Epithelial cell of esophagus (primary cell): Measurements from ENCODE around the gene SLC38A1.
"Not testable (repeated sequence)": the region's sequence is repeated elsewhere in the genome, so short reads cannot be mapped to it uniquely, and the experiment has no call there.

Experiments used
- DNase-seq: peaks from one replicate; pipeline ENCODE4 v3.0.0; 2010; ENCODE audit warnings: low read depth
- H3K4me3 ChIP-seq: 2 replicates; pipeline ENCODE4 v1.5.1; 2011; ENCODE audit warnings: mild to moderate bottlenecking, low read length, control low read depth
- TF ChIP-seq, protein P1 (sequence below): IDR thresholded peaks from 2 replicates; pipeline ENCODE4 v1.5.1; 2011; ENCODE audit warnings: low read depth, mild to moderate bottlenecking, low read length, control low read depth, inconsistent platforms; ENCODE audit not compliant: insufficient read depth; ENCODE audit errors: missing control alignments

The SLC38A1 gene

DNA sequence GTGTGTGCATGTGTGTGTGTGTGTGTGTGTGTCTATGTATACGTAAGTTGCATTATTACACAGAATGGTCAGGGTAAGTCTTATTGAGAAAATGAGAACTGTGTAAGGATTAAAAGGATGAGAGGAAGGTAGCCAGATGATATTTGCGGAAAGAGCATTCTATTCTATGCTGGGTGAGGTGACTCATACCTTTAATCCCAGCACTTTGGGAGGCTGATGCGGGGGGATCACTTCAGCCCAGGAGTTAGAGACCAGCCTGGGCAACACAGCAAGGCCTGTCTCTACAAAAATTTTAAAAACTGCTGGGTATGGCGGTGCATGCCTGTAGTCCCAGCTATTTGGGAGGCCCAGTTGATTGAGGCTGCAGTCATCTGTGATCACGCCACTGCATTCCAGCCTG is 103.7 kb downstream of the SLC38A1 start:
- DNase-seq, result no peak
- TF ChIP-seq, protein P1, sequence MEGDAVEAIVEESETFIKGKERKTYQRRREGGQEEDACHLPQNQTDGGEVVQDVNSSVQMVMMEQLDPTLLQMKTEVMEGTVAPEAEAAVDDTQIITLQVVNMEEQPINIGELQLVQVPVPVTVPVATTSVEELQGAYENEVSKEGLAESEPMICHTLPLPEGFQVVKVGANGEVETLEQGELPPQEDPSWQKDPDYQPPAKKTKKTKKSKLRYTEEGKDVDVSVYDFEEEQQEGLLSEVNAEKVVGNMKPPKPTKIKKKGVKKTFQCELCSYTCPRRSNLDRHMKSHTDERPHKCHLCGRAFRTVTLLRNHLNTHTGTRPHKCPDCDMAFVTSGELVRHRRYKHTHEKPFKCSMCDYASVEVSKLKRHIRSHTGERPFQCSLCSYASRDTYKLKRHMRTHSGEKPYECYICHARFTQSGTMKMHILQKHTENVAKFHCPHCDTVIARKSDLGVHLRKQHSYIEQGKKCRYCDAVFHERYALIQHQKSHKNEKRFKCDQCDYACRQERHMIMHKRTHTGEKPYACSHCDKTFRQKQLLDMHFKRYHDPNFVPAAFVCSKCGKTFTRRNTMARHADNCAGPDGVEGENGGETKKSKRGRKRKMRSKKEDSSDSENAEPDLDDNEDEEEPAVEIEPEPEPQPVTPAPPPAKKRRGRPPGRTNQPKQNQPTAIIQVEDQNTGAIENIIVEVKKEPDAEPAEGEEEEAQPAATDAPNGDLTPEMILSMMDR, result no peak
- no peak overlapping the region for H3K4me3 ChIP-seq

DNA sequence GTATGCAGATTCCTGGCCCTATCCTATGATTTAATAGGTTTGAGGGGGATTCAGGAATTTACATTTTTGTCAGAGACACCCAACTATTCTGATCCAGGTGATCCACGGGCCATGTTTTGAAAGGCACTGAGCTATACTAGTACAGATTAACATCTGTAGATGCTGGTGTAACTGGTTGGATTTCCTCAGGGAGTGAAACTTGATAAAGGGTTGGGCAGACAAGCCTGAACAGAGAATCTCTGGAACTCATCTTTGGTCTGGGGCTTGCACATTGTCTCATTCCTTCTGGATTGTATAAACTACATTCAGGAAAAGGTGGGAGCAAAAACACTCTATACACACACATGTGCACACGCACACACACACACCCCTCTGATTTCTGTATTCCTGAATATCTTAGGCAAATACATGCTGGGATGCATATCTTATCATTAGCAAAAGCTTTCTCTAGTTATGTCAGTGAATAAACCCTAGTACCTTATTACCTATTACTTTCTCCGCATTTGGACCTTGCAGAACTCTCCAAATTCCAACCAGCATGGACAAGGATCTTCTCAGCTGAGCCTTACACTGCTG is 104.6 kb downstream of the SLC38A1 start:
- TF ChIP-seq, protein P1, result no peak
- no peak overlapping the region for H3K4me3 ChIP-seq
- DNase-seq, result peak; percentile 94

DNA sequence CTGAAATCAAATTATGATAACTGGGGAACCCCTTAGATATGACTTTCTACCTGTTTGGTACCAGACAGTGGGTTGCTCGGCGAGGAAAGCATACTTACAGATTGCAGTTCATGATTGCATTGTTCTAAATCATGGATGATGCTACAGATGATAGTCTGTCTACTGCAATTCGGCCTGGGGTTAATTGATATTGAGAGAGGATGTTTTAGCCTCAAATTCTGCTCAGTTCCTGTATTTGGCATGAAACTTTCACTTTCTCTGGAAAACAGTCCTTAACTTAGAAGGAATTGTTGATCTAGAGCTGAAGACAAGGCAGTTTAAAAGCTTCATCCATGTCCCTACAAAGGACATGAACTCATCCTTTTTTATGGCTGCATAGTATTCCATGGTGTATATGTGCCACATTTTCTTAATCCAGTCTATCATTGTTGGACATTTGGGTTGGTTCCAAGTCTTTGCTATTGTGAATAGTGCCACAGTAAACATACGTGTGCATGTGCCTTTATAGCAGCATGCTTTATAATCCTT is 106.2 kb downstream of the SLC38A1 start:
- not testable (repeated sequence) for H3K4me3 ChIP-seq

DNA sequence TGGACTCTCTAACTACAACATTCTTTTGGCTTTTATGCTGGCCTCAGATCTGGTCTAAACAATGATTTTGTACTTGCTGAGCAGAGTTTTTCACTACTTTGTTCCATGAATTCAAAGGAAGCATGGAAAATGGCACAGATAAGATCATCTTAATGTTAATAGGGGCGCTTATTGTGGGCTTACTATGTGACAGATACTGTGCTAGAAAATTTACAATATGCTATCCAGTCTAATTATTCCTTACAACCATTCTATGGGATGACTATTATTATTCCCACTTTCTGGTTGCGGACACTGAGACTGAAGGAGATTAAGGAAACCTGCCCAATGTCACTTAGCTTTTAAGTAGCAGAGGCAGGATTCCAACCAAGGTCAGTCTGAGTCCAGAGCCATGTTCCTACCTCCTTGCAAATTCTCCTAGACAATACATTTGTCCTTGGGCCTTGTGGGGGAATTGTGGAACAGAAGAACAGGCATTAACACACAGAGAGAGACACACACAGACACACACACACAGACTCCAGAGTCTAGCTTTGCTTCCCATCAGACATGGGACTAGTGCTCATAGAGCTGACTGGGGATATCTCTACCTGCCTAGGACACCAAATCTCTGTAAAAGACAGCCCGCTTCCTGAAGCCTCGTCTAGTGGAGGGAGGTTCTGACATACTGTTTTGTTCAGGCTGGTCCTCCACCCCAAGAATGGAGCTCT is 107.7 kb downstream of the SLC38A1 start:
- H3K4me3 ChIP-seq, result no peak overlapping the region
- DNase-seq, result no peak
- TF ChIP-seq, protein P1, result no peak

More for the DNA sequence above, 106.2 kb downstream of the SLC38A1 start:
- DNase-seq, result not testable (repeated sequence)

DNA sequence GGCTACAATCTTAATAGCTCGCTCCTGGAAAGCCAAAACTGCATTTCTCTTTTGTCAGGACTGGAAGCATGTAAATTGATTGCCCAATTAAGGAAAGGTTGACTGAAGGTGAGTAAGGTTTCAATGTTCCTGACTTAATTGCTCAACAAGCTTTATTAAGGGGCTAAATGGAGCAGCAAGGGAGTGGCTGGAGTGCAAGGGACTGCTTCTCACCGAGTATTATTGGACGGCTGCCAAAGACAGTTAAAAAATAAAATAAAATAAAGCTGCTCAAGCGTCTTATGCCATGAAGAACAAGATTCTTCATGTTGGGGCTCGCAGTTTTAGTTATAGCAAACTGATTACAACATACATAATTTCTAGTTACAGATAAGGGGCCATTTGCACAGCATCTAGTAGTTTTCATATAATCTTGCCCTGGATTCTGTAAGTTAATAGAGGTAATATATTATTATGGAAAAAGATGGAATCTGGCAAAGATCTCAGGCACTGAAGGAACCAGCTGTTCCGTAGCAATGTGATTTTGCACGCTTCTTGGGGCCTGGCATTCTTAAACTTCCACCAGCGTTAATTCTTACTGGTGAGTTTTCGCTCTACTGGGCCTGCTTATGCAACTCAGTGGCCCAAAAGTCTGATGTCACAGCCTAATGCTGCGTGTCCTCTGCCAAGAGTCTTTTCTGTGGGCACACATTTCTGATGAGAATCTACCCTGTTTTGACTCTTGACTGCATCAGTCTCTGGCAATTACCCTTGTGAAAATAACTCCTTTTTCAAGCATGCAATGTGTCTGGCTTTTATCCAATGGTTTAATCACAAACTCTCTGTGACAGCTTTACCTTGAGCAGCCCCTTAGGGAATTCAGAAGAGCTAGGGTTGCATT is 108.5 kb downstream of the SLC38A1 start:
- TF ChIP-seq, protein P1, result no peak
- DNase-seq, result peak; percentile 98
- no peak overlapping the region for H3K4me3 ChIP-seq

DNA sequence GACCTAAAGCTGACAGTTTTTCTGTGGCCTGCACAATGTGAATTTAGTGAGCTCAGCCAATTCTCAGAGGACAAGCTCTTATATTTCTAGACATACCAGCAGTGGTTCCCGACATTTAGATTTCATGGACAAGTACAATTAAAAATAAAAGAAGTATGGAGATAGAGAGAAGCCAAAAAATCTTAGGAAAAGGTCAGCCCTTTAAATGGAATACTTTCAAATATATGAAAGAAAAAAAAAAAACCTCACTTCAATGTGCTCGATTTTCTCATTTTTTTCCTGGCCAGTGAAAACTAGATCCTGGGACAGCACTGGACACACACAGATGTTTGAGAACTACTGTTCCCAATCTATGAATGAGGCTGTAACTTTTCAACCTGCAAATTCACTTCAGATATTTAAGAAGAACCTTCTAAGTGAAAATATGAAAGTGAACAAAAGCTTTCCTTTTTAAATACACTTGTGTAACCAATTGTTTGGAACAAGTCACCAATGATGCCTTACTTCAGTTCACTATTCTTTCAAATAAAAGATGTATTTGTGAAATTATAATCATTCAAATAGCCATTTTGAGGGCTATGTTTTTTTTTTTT is 109.4 kb downstream of the SLC38A1 start:
- no peak for DNase-seq
- TF ChIP-seq, protein P1, result no peak

DNA sequence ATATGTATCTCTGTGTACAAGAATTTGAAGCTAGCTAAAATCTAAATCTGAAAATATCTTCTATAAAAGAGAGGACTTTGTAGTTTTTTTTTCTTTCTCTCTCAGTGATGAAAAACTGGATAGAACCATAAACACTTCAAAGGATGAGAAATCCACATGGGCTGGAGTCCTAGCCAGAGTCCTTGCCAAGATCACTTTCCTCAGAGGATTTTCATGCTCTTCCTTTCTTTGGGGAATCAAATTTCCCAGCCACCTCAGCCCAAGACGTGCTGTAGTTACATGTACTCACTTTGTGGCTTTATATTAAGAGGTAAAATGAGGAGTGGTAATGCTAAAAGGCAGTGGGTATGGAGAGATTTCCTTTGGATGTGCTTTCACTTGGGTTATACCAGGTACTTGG is 110.3 kb downstream of the SLC38A1 start:
- no peak for DNase-seq

More for the DNA sequence above, 109.4 kb downstream of the SLC38A1 start:
- no peak overlapping the region for H3K4me3 ChIP-seq

More for the DNA sequence above, 110.3 kb downstream of the SLC38A1 start:
- TF ChIP-seq, protein P1, result no peak
- H3K4me3 ChIP-seq, result no peak overlapping the region
